Breast epithelium (tissue), 4 donors: ENCODE results near the gene STAC3. TPM values are rescaled to one million over a fixed set of nuclear protein-coding genes. Genes with fewer than 3 reads are reported as not detected.
A peak's percentile ranks its signal among the peaks of the same experiment; 100 is the strongest.

ENCODE experiments used
- DNase-seq, 2 donors: peaks; one replicate each; pipeline ENCODE4 v3.0.0-alpha.2; 2019; ENCODE audit warnings: low spot score in 2 of 2
- H3K27ac ChIP-seq, 2 donors: fragments of 200-600 bp; sonication (generic) in 1 of 2; one replicate each; pipeline ENCODE4 v1.5.1; 2016 to 2019; ENCODE audit warnings: mild to moderate bottlenecking in 1 of 2
- H3K27me3 ChIP-seq, 2 donors: fragments of 200-600 bp; sonication (generic) in 1 of 2; one replicate each; pipeline versions ENCODE4 v1.5.1 to v1.6.0; 2017 to 2019; ENCODE audit warnings: control low read depth in 1 of 2, mild to moderate bottlenecking in 1 of 2
- H3K36me3 ChIP-seq: fragments of 200-600 bp; one replicate; pipeline ENCODE4 v1.5.1; 2019
- H3K4me1 ChIP-seq, 2 donors: fragments of 200-600 bp; sonication (generic); one replicate each; pipeline ENCODE4 v1.5.1; 2016 to 2019; ENCODE audit warnings: control low read depth in 1 of 2
- H3K4me3 ChIP-seq, 3 donors: fragments of 200-600 bp; sonication (generic); 1 replicate in 2 of 3; 2 replicates in 1 of 3; pipeline ENCODE4 v1.5.1; 2016 to 2019; ENCODE audit warnings: mild to moderate bottlenecking in 3 of 3, moderate library complexity in 2 of 3
- H3K9me3 ChIP-seq, 2 donors: fragments of 200-600 bp; sonication (generic) in 1 of 2; one replicate each; pipeline ENCODE4 v1.5.1; 2016 to 2019; ENCODE audit warnings: control low read depth in 1 of 2
- CTCF ChIP-seq, 3 donors: fragments of 450-650 bp; IDR thresholded peaks; one replicate each; pipeline ENCODE4 v1.5.1; 2016 to 2017; ENCODE audit warnings: antibody characterized with exemption in 3 of 3, mild to moderate bottlenecking in 3 of 3, moderate library complexity in 3 of 3
- POLR2A ChIP-seq: fragments of 450-650 bp; IDR thresholded peaks from one replicate; pipeline ENCODE4 v1.6.1; 2016; ENCODE audit warnings: antibody characterized with exemption, mild to moderate bottlenecking, moderate library complexity
- POLR2AphosphoS5 ChIP-seq, 3 donors: sonication (generic); formaldehyde crosslinking; IDR thresholded peaks; one replicate each; pipeline ENCODE4 v1.6.1; 2017; ENCODE audit warnings: antibody characterized with exemption in 3 of 3
- intact Hi-C: fragments of 100-400 bp; cut with DNase I; formaldehyde crosslinking; loops from one replicate; pipeline ENCODE4 v1.15.1; 2023; ENCODE audit warnings: low total_unique reads
- total RNA-seq, 3 donors: library from RNA; depleted of rRNA; stranded (reverse); fragments of >200 nt; gene quantifications; one replicate each; pipeline ENCODE4 v1.1.0, GENCODE V29; 2016

STAC3 gene
- total RNA-seq, 3 donors from 2014 or later, result 0.98 to 3.2 (median 1.6) TPM

- no peaks in the 10 kb centered on the region for H3K9me3 ChIP-seq
- H3K4me3 ChIP-seq, result no peak overlapping the region
- TF ChIP-seq POLR2A (no peak), CTCF (IDR thresholded peaks at IDR 0.05) (no peak), POLR2AphosphoS5 (IDR thresholded peaks at IDR 0.05) (no peak)
- H3K4me1 ChIP-seq, result peaks cover 7 to 8% of the 10 kb centered on the region in 2 donors
- no peak overlapping the region for H3K27ac ChIP-seq
- no peak for DNase-seq
- intact Hi-C loops, result no loop called here
- no peaks in the 10 kb centered on the region for H3K36me3 ChIP-seq
- peaks cover 12 to 83% of the 10 kb centered on the region in 2 donors for H3K27me3 ChIP-seq
These were observed 31.6 kb downstream of the STAC3 start for GRCh38 chr12:57219205-57219992.

- Histone ChIP-seq H3K9me3 (no peaks in the 10 kb centered on the region), H3K4me1 (peaks cover 7 to 8% of the 10 kb centered on the region in 2 donors), H3K36me3 (no peaks in the 10 kb centered on the region), H3K27ac (no peak overlapping the region), H3K27me3 (peaks cover 12 to 74% of the 10 kb centered on the region in 2 donors), H3K4me3 (no peak overlapping the region)
- intact Hi-C loops, result no loop called here
- DNase-seq, result no peak
- no peak for TF ChIP-seq POLR2A
- no peak for TF ChIP-seq POLR2AphosphoS5 (IDR thresholded peaks at IDR 0.05)
- TF ChIP-seq CTCF (IDR thresholded peaks at IDR 0.05), result no peak
These were observed 32.7 kb downstream of the STAC3 start for GRCh38 chr12:57218030-57218853.

- H3K4me1 ChIP-seq, result peaks cover 7 to 8% of the 10 kb centered on the region in 2 donors
- TF ChIP-seq POLR2AphosphoS5 (IDR thresholded peaks at IDR 0.05) (no peak), POLR2A (no peak), CTCF (IDR thresholded peaks at IDR 0.05) (no peak)
These were observed 33.8 kb downstream of the STAC3 start for GRCh38 chr12:57216921-57217879.

GRCh38 chr12:57216014-57216911 is 34.7 kb downstream of the STAC3 start, which contains the start of gene NXPH4:
Gene NXPH4 (plus strand): TSS chr12:57216794. CDS start chr12:57216970, 176 bp downstream.
- H3K4me3 ChIP-seq, result peak within 1 kb of the TSS; percentile 28 to 78 (median 53)
- peaks cover 7 to 8% of the 10 kb centered on the region in 2 donors for H3K4me1 ChIP-seq
- H3K27me3 ChIP-seq, result peaks cover 8 to 55% of the 10 kb centered on the region in 2 donors
- intact Hi-C loops, result no loop called here
- no peak for DNase-seq
- TF ChIP-seq POLR2A (no peak), CTCF (IDR thresholded peaks at IDR 0.05) (no peak), POLR2AphosphoS5 (IDR thresholded peaks at IDR 0.05) (no peak)
- H3K27ac ChIP-seq, result no peak within 1 kb of the TSS
- H3K9me3 ChIP-seq, result no peaks in the 10 kb centered on the region
- no peaks in the 10 kb centered on the region for H3K36me3 ChIP-seq

More at GRCh38 chr12:57216921-57217879, 33.8 kb downstream of the STAC3 start:
- intact Hi-C loops, result no loop called here
- Histone ChIP-seq H3K27ac (no peak overlapping the region), H3K4me3 (peak overlapping the region; percentile 28 to 78 (median 53)), H3K36me3 (no peaks in the 10 kb centered on the region), H3K27me3 (peaks cover 10 to 64% of the 10 kb centered on the region in 2 donors), H3K9me3 (no peaks in the 10 kb centered on the region)
- DNase-seq, result no peak
